Ishikawa (cell line): Measurements from ENCODE around the gene MKNK1.

Experiments used
- CEBPB ChIP-seq: IDR thresholded peaks from 2 replicates; pipeline ENCODE4 v1.6.1; 2012
- CREB1 ChIP-seq: IDR thresholded peaks from 2 replicates; pipeline ENCODE4 v1.6.1; 2012; ENCODE audit warnings: low read depth
- EGR1 ChIP-seq: IDR thresholded peaks from 2 replicates; pipeline ENCODE4 v1.6.1; 2012
- EP300 ChIP-seq: IDR thresholded peaks from 2 replicates; pipeline ENCODE4 v1.6.1; 2012; ENCODE audit warnings: borderline replicate concordance
- FOXM1 ChIP-seq: IDR thresholded peaks from 2 replicates; pipeline ENCODE4 v1.6.1; 2012; ENCODE audit warnings: low read depth, borderline replicate concordance
- NFIC ChIP-seq: IDR thresholded peaks from 2 replicates; pipeline ENCODE4 v1.6.1; 2012
- REST ChIP-seq: IDR thresholded peaks from 2 replicates; pipeline ENCODE4 v1.6.1; 2012; ENCODE audit warnings: low read depth, mild to moderate bottlenecking
- TAF1 ChIP-seq: IDR thresholded peaks from 2 replicates; pipeline ENCODE4 v1.6.1; 2012; ENCODE audit warnings: low read depth, mild to moderate bottlenecking
- TEAD4 ChIP-seq: IDR thresholded peaks from 2 replicates; pipeline ENCODE4 v1.6.1; 2012
- USF1 ChIP-seq: IDR thresholded peaks from 2 replicates; pipeline ENCODE4 v1.6.1; 2012
- YY1 ChIP-seq: IDR thresholded peaks from 2 replicates; pipeline ENCODE4 v1.6.1; 2012; ENCODE audit warnings: low read depth

- TF ChIP-seq EP300 (no peak), YY1 (no peak), USF1 (no peak), EGR1 (no peak), CEBPB (no peak), TAF1 (no peak), REST (no peak), CREB1 (no peak), FOXM1 (no peak), TEAD4 (no peak), NFIC (no peak; the same call in 1 of the 2 replicates)
These were observed 80.3 kb downstream of the MKNK1 start for GRCh38 chr1:46523496-46524353.
